ENCODE results near the gene CATSPER1.

CATSPER1 gene

GRCh38 chr11:65981101-65981740 is 45.1 kb downstream of the CATSPER1 start:
- H3K27me3 ChIP-seq (replicated peaks in 2 of 5; ENCODE audit: control insufficient read depth in 4 of 5, insufficient read depth in 5 of 5, low read length in 4 of 5) = no peaks in the 10 kb centered on the region
- CTCF ChIA-PET = interaction anchor here (1.0 kb wide), 1 partner anchor 9 kb away, joined by 3 read pairs; no protein-coding TSS in a partner anchor
- POLR2A ChIA-PET = interaction anchor here (1.0 kb wide), 1 partner anchor 9 kb away, joined by 4 read pairs; no protein-coding TSS in a partner anchor
- no peak overlapping the region for H3K27ac ChIP-seq (ENCODE audit: insufficient read depth in 1 of 2, low read depth in 1 of 2, low read length in 2 of 2, poor library complexity in 1 of 2, severe bottlenecking in 2 of 2)
- peaks cover 2 to 39% (median 24%) of the 10 kb centered on the region in 4 experiments for H3K36me3 ChIP-seq (ENCODE audit: control insufficient read depth in 4 of 4, insufficient read depth in 4 of 4, low read length in 3 of 4)
- H3K4me1 ChIP-seq (ENCODE audit: control extremely low read depth in 1 of 4, control insufficient read depth in 4 of 4, insufficient read depth in 4 of 4, low read length in 3 of 4) = no peaks in the 10 kb centered on the region
- WGBS (ENCODE audit: insufficient coverage) = 88% methylated on average over 9 of the region's 12 CpGs
- no peaks in the 10 kb centered on the region for H3K9me3 ChIP-seq (ENCODE audit: control extremely low read depth in 1 of 5, control insufficient read depth in 4 of 5, insufficient read depth in 2 of 5, low read depth in 1 of 5, low read length in 4 of 5)
- no peak overlapping the region for H3K4me3 ChIP-seq (ENCODE audit: control insufficient read depth in 1 of 7, extremely low read depth in 1 of 7, insufficient read depth in 4 of 7, low read depth in 2 of 7, low read length in 6 of 7)
- DNase-seq = no peak

DNA sequence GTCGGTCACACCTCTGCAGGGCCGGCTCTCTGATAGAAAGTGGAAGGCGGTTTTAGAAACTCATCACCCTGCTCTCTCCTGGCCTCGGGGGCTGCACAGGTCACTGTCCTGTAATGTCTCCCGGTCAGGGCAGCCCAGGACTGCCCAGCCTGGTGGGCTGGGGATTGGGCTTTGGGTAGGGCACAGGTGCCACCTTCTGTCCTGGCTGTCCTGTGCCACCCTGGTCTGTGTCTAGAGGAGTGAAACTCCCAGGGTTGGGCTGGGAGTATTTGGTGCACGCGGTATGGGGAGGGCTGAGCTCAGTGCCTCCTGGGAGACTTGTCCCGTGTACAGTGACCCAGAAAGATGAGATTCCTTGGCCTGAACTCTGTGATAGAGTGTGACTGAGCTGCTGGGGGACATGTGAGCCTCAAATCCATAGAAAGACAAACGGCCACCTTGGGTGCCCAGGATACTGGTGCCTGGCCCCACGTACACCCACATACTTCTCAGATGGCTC is 47.0 kb downstream of the CATSPER1 start:
- Histone ChIP-seq H3K4me1 (ENCODE audit: control extremely low read depth in 1 of 4, control insufficient read depth in 4 of 4, insufficient read depth in 4 of 4, low read length in 3 of 4) (no peaks in the 10 kb centered on the region), H3K27me3 (replicated peaks in 2 of 5; ENCODE audit: control insufficient read depth in 4 of 5, insufficient read depth in 5 of 5, low read length in 4 of 5) (no peaks in the 10 kb centered on the region), H3K27ac (ENCODE audit: insufficient read depth in 1 of 2, low read depth in 1 of 2, low read length in 2 of 2, poor library complexity in 1 of 2, severe bottlenecking in 2 of 2) (no peak overlapping the region), H3K36me3 (ENCODE audit: control insufficient read depth in 4 of 4, insufficient read depth in 4 of 4, low read length in 3 of 4) (peaks cover 6 to 46% (median 31%) of the 10 kb centered on the region in 4 experiments), H3K9me3 (ENCODE audit: control extremely low read depth in 1 of 5, control insufficient read depth in 4 of 5, insufficient read depth in 2 of 5, low read depth in 1 of 5, low read length in 4 of 5) (no peaks in the 10 kb centered on the region), H3K4me3 (ENCODE audit: control insufficient read depth in 1 of 7, extremely low read depth in 1 of 7, insufficient read depth in 4 of 7, low read depth in 2 of 7, low read length in 6 of 7) (no peak overlapping the region)
- 91% methylated on average over 7 of the region's 10 CpGs for WGBS (ENCODE audit: insufficient coverage)
- ChIA-PET POLR2A (no interaction called here), CTCF (interaction anchor here (1.1 to 1.9 kb wide), 2 partner anchors 88 to 95 kb away, joined by 5 to 7 read pairs; partner anchors contain the start of gene CCDC85B)
- DNase-seq = no peak

DNA sequence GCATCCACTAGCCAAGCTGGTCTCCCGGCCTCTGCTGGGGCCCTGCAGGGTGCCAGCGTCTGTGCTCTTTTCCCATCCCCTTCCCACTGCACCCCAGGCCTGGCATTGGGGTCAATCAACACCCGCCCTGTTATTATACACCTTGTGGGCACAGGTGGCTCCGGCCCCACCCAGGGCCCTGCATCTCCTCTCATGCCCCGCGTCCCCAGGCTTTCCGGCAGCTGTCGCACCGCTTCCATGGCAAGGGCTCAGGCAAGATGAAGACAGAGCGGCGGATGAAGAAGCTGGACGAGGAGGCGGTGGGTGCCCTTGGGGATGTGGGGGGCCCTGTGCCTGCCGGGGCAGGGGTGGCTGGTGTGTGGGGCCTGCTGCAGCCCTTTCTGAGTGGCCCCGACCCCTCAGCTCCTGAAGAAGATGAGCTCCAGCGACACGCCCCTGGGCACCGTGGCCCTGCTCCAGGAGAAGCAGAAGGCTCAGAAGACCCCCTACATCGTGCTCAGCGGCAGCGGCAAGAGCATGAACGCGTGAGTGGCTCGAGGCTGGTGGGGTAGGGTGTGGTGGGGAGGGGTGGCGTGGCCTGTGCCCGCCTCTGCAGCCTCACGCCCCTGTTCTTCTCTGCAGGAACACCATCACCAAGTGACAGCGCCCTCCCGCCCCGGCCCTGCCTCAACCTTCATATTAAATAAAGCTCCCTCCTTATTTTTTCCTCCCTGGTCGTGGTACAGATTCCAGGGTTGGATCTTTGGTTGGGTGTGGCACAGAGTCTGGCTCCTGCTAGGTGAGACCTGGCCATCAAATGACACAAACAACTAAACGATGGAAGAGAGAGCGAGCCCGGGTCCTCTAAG is 47.7 kb downstream of the CATSPER1 start:
- ChIA-PET POLR2A (no interaction called here), CTCF (interaction anchor here (1.9 kb wide), 1 partner anchor 87 kb away, joined by 7 read pairs; the partner anchor contains the start of gene CCDC85B)
- DNase-seq = no peak
- Histone ChIP-seq H3K27ac (ENCODE audit: insufficient read depth in 1 of 2, low read depth in 1 of 2, low read length in 2 of 2, poor library complexity in 1 of 2, severe bottlenecking in 2 of 2) (no peak overlapping the region), H3K4me3 (ENCODE audit: control insufficient read depth in 1 of 7, extremely low read depth in 1 of 7, insufficient read depth in 4 of 7, low read depth in 2 of 7, low read length in 6 of 7) (no peak overlapping the region), H3K36me3 (ENCODE audit: control insufficient read depth in 4 of 4, insufficient read depth in 4 of 4, low read length in 3 of 4) (peaks cover 6 to 48% (median 33%) of the 10 kb centered on the region in 4 experiments), H3K9me3 (ENCODE audit: control extremely low read depth in 1 of 5, control insufficient read depth in 4 of 5, insufficient read depth in 2 of 5, low read depth in 1 of 5, low read length in 4 of 5) (no peaks in the 10 kb centered on the region), H3K4me1 (ENCODE audit: control extremely low read depth in 1 of 4, control insufficient read depth in 4 of 4, insufficient read depth in 4 of 4, low read length in 3 of 4) (no peaks in the 10 kb centered on the region), H3K27me3 (replicated peaks in 2 of 5; ENCODE audit: control insufficient read depth in 4 of 5, insufficient read depth in 5 of 5, low read length in 4 of 5) (no peaks in the 10 kb centered on the region)
- WGBS (ENCODE audit: insufficient coverage) = 97% methylated on average over 17 of the region's 34 CpGs

- POLR2A ChIA-PET = no interaction called here
- Histone ChIP-seq H3K4me1 (ENCODE audit: control extremely low read depth in 1 of 4, control insufficient read depth in 4 of 4, insufficient read depth in 4 of 4, low read length in 3 of 4) (no peaks in the 10 kb centered on the region), H3K4me3 (ENCODE audit: control insufficient read depth in 1 of 7, extremely low read depth in 1 of 7, insufficient read depth in 4 of 7, low read depth in 2 of 7, low read length in 6 of 7) (no peak overlapping the region), H3K27me3 (replicated peaks in 2 of 5; ENCODE audit: control insufficient read depth in 4 of 5, insufficient read depth in 5 of 5, low read length in 4 of 5) (no peaks in the 10 kb centered on the region), H3K36me3 (ENCODE audit: control insufficient read depth in 4 of 4, insufficient read depth in 4 of 4, low read length in 3 of 4) (peaks cover 6 to 55% (median 37%) of the 10 kb centered on the region in 4 experiments), H3K27ac (ENCODE audit: insufficient read depth in 1 of 2, low read depth in 1 of 2, low read length in 2 of 2, poor library complexity in 1 of 2, severe bottlenecking in 2 of 2) (no peak overlapping the region), H3K9me3 (ENCODE audit: control extremely low read depth in 1 of 5, control insufficient read depth in 4 of 5, insufficient read depth in 2 of 5, low read depth in 1 of 5, low read length in 4 of 5) (no peaks in the 10 kb centered on the region)
- CTCF ChIA-PET = interaction anchor here (1.4 kb wide), 1 partner anchor 67 kb away, joined by 3 read pairs; no protein-coding TSS in a partner anchor
- DNase-seq = no peak
- 97% methylated on average over 24 of the region's 29 CpGs for WGBS (ENCODE audit: insufficient coverage)
These were observed 48.5 kb downstream of the CATSPER1 start for GRCh38 chr11:65977621-65978390.

- no peak for DNase-seq
- H3K27ac ChIP-seq (ENCODE audit: insufficient read depth in 1 of 2, low read depth in 1 of 2, low read length in 2 of 2, poor library complexity in 1 of 2, severe bottlenecking in 2 of 2) = no peak overlapping the region
- no peak overlapping the region for H3K4me3 ChIP-seq (ENCODE audit: control insufficient read depth in 1 of 7, extremely low read depth in 1 of 7, insufficient read depth in 4 of 7, low read depth in 2 of 7, low read length in 6 of 7)
- peaks cover 9 to 55% (median 39%) of the 10 kb centered on the region in 4 experiments for H3K36me3 ChIP-seq (ENCODE audit: control insufficient read depth in 4 of 4, insufficient read depth in 4 of 4, low read length in 3 of 4)
- H3K27me3 ChIP-seq (replicated peaks in 2 of 5; ENCODE audit: control insufficient read depth in 4 of 5, insufficient read depth in 5 of 5, low read length in 4 of 5) = no peaks in the 10 kb centered on the region
- whole genome bisulfite sequencing (ENCODE audit: insufficient coverage) = 93% methylated on average over 39 of the region's 43 CpGs
- H3K4me1 ChIP-seq (ENCODE audit: control extremely low read depth in 1 of 4, control insufficient read depth in 4 of 4, insufficient read depth in 4 of 4, low read length in 3 of 4) = no peaks in the 10 kb centered on the region
- no peaks in the 10 kb centered on the region for H3K9me3 ChIP-seq (ENCODE audit: control extremely low read depth in 1 of 5, control insufficient read depth in 4 of 5, insufficient read depth in 2 of 5, low read depth in 1 of 5, low read length in 4 of 5)
- ChIA-PET CTCF (interaction anchor here (1.4 kb wide), 1 partner anchor 69 kb away, joined by 3 read pairs; no protein-coding TSS in a partner anchor), POLR2A (no interaction called here)
These were observed 49.8 kb downstream of the CATSPER1 start for GRCh38 chr11:65976216-65977176.

DNA sequence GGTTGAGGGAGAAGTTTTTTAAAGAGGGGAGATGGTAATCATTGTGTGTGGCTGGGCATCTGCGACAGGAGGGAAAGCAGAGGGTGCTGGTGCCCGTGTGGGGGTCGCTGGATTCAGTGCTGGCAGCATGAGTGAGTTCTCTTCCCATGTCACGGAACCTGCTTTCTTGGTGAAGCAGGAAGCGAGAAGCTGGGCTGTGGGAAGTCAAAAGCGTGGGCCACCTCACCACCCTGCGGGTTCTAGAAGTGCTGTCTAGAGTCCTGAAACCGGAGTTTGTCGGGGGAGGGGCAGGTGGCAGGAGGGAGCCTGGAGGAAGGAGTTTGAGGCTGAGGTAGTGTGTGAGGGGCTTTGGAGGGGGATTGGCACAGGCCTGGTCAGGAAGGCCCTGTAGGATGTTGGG is 50.5 kb downstream of the CATSPER1 start:
- Histone ChIP-seq H3K27me3 (replicated peaks in 2 of 5; ENCODE audit: control insufficient read depth in 4 of 5, insufficient read depth in 5 of 5, low read length in 4 of 5) (no peaks in the 10 kb centered on the region), H3K36me3 (ENCODE audit: control insufficient read depth in 4 of 4, insufficient read depth in 4 of 4, low read length in 3 of 4) (peaks cover 9 to 55% (median 39%) of the 10 kb centered on the region in 4 experiments), H3K4me3 (ENCODE audit: control insufficient read depth in 1 of 7, extremely low read depth in 1 of 7, insufficient read depth in 4 of 7, low read depth in 2 of 7, low read length in 6 of 7) (no peak overlapping the region), H3K9me3 (ENCODE audit: control extremely low read depth in 1 of 5, control insufficient read depth in 4 of 5, insufficient read depth in 2 of 5, low read depth in 1 of 5, low read length in 4 of 5) (no peaks in the 10 kb centered on the region), H3K4me1 (ENCODE audit: control extremely low read depth in 1 of 4, control insufficient read depth in 4 of 4, insufficient read depth in 4 of 4, low read length in 3 of 4) (no peaks in the 10 kb centered on the region), H3K27ac (ENCODE audit: insufficient read depth in 1 of 2, low read depth in 1 of 2, low read length in 2 of 2, poor library complexity in 1 of 2, severe bottlenecking in 2 of 2) (no peak overlapping the region)
- ChIA-PET CTCF (no interaction called here), POLR2A (interaction anchor here (0.8 kb wide), 1 partner anchor 84 kb away, joined by 7 read pairs; no protein-coding TSS in a partner anchor)
- DNase-seq = no peak
- WGBS (ENCODE audit: insufficient coverage) = 96% methylated on average over 9 of the region's 9 CpGs
